ENCODE data around the gene FGF8. TPM values are rescaled to one million over a fixed set of nuclear protein-coding genes. Genes with fewer than 3 reads are reported as not detected.

The FGF8 gene
- polyA plus RNA-seq, 4 donors: 6.2 to 13.8 (median 9.8) TPM

GRCh38 chr10:101744267-101744666, 31.6 kb downstream of the FGF8 start:
- no peak for DNase-seq (ENCODE audit: low read depth in 4 of 4, low spot score in 2 of 4)

GRCh38 chr10:101741938-101742337, 34.0 kb downstream of the FGF8 start:
- no peak for DNase-seq (ENCODE audit: low read depth in 4 of 4, low spot score in 2 of 4)

GRCh38 chr10:101736666-101737065, 39.2 kb downstream of the FGF8 start:
- DNase-seq (ENCODE audit: low read depth in 4 of 4, low spot score in 2 of 4): no peak

GRCh38 chr10:101732096-101732495, 43.8 kb downstream of the FGF8 start:
- no peak for DNase-seq (ENCODE audit: low read depth in 4 of 4, low spot score in 2 of 4)

GRCh38 chr10:101726115-101726387, 49.9 kb downstream of the FGF8 start:
- DNase-seq (ENCODE audit: low read depth in 4 of 4, low spot score in 2 of 4): no peak

- no peak for DNase-seq (ENCODE audit: low read depth in 4 of 4, low spot score in 2 of 4)
Measured at GRCh38 chr10:101725296-101726114, 50.4 kb downstream of the FGF8 start.

GRCh38 chr10:101724446-101724845, 51.5 kb downstream of the FGF8 start:
- DNase-seq (ENCODE audit: low read depth in 4 of 4, low spot score in 2 of 4): no peak

GRCh38 chr10:101723176-101723575, 52.7 kb downstream of the FGF8 start:
- no peak for DNase-seq (ENCODE audit: low read depth in 4 of 4, low spot score in 2 of 4)

GRCh38 chr10:101721806-101722205, 54.1 kb downstream of the FGF8 start:
- DNase-seq (ENCODE audit: low read depth in 4 of 4, low spot score in 2 of 4): no peak

- DNase-seq (ENCODE audit: low read depth in 4 of 4, low spot score in 2 of 4): no peak
Measured at GRCh38 chr10:101720606-101721230, 55.2 kb downstream of the FGF8 start.

Other genes with a start within 250 kb of the FGF8 start
- 10 to 100 TPM; 27.8 to 45.7 (median 34.9) TPM for gene POLL, start 187.9 kb downstream of the FGF8 start, polyA plus RNA-seq (ENCODE audit: insufficient read length in 4 of 4)
- gene DPCD, start 187.8 kb downstream of the FGF8 start, polyA plus RNA-seq (ENCODE audit: insufficient read length in 4 of 4): 10 to 100 TPM; 42.3 to 48.7 (median 45.0) TPM
- gene FBXW4, start 80.9 kb downstream of the FGF8 start, polyA plus RNA-seq (ENCODE audit: insufficient read length in 4 of 4): 10 to 100 TPM; 51.1 to 61.6 (median 56.2) TPM
- 10 to 100 TPM; 52.6 to 77.4 (median 61.7) TPM for gene NPM3, start 7.3 kb upstream of the FGF8 start, polyA plus RNA-seq (ENCODE audit: insufficient read length in 4 of 4)
- 100 to 1,000 TPM; 114 to 274 (median 158) TPM for gene OGA, start 42.3 kb upstream of the FGF8 start, polyA plus RNA-seq (ENCODE audit: insufficient read length in 4 of 4)
- 1 to 10 TPM; 2.0 to 8.8 (median 4.9) TPM for gene KCNIP2, start 67.7 kb upstream of the FGF8 start, polyA plus RNA-seq (ENCODE audit: insufficient read length in 4 of 4)

Data from left renal cortex interstitium (tissue), 4 donors.